ENCODE measurements around the gene COLGALT1. TPM values are rescaled to one million over a fixed set of nuclear protein-coding genes. Genes with fewer than 3 reads are reported as not detected.

COLGALT1 gene
- total and polyA plus RNA-seq, 9 of the 15 experiments (the other 6 are each of a cell fraction or from before 2014, with no cell fraction given) = 4.9 to 119 (median 82.6) TPM

GRCh38 chr19:17615889-17616685, 60.6 kb downstream of the COLGALT1 start (continued):
- TF ChIP-seq ZBTB49 (CRISPR knock-in tag; IDR thresholded peaks at IDR 0.05; ENCODE audit: borderline replicate concordance) (no peak), NBN (IDR thresholded peaks at IDR 0.05; ENCODE audit: low read depth) (no peak), ZNF253 (CRISPR knock-in tag; conservative IDR thresholded peaks at IDR 0.05) (no peak), PRPF4 (IDR thresholded peaks at IDR 0.05; ENCODE audit: insufficient read depth, low read depth, low read length, poor library complexity, severe bottlenecking) (no peak), LCOR (CRISPR knock-in tag; IDR thresholded peaks at IDR 0.05) (no peak), NR1H2 (CRISPR knock-in tag; IDR thresholded peaks at IDR 0.05) (no peak), KDM2B (CRISPR knock-in tag; IDR thresholded peaks at IDR 0.05) (no peak), E2F8 (IDR thresholded peaks at IDR 0.05; ENCODE audit: low read depth, partially characterized antibody) (no peak), NR2F6 (CRISPR knock-in tag; IDR thresholded peaks at IDR 0.05) (no peak), FOXA3 (CRISPR knock-in tag; conservative IDR thresholded peaks at IDR 0.05 in 1 of 2, IDR thresholded peaks at IDR 0.05 in 1 of 2) (no peak), IRF1 (CRISPR knock-in tag; IDR thresholded peaks at IDR 0.05; ENCODE audit: borderline replicate concordance) (no peak), HNRNPL (IDR thresholded peaks at IDR 0.05; ENCODE audit: low read depth, low read length) (no peak), ZNF79 (CRISPR knock-in tag; IDR thresholded peaks at IDR 0.05; ENCODE audit: low read depth) (no peak), KAT2B (IDR thresholded peaks at IDR 0.05; ENCODE audit: low read depth, low read length) (no peak), GATA2 (CRISPR knock-in tag; IDR thresholded peaks at IDR 0.05) (no peak), PHTF2 (CRISPR knock-in tag; IDR thresholded peaks at IDR 0.05) (no peak), MAZ (CRISPR knock-in tag; conservative IDR thresholded peaks at IDR 0.05 in 1 of 2, IDR thresholded peaks at IDR 0.05 in 1 of 2) (no peak), ADNP (tag; IDR thresholded peaks at IDR 0.05) (peak; percentile 96), CHD1 (IDR thresholded peaks at IDR 0.05; ENCODE audit: low read length) (no peak), ZNF263 (CRISPR knock-in tag; IDR thresholded peaks at IDR 0.05; ENCODE audit: borderline replicate concordance) (no peak)

Data from K562 (cell line).